Epithelial cell of prostate (primary cell): ENCODE measurements around the gene FJX1.

Experiments
- DNase-seq: peaks from one replicate; pipeline ENCODE4 v3.0.0-alpha.2; 2011; ENCODE audit warnings: low read depth, low spot score
- H3K27ac ChIP-seq: fragments of 450-650 bp; 2 replicates; pipeline ENCODE4 v1.5.1; 2017; ENCODE audit warnings: mild to moderate bottlenecking

Gene FJX1

GRCh38 chr11:35602979-35603378, 15.3 kb upstream of the FJX1 start:
- no peak for DNase-seq
- H3K27ac ChIP-seq: no peak overlapping the region

DNA sequence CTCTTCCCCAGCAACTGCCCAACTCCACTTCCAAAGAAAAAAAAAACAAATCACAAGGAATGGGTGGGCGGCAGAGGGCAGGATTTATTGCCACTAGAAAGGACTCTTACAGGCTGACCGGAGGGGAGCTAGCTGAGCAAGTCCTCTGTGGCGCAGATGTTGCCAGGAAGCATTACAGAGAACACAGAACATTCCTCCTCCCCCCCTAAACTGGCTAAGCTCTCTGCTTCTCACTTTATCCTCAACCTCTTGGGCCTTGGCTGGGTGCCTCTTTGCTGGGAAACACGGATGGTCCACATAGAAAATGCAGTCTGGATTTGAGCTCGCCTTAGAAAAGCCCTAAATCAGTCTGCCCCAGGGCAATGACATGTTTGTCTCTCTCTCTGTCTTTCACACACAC, 12.6 kb upstream of the FJX1 start:
- no peak overlapping the region for H3K27ac ChIP-seq
- no peak for DNase-seq

GRCh38 chr11:35606206-35606605, 12.1 kb upstream of the FJX1 start:
- no peak for DNase-seq

GRCh38 chr11:35608502-35608901, 9.8 kb upstream of the FJX1 start:
- DNase-seq: no peak
- no peak overlapping the region for H3K27ac ChIP-seq

More at GRCh38 chr11:35606206-35606605, 12.1 kb upstream of the FJX1 start:
- no peak overlapping the region for H3K27ac ChIP-seq

DNA sequence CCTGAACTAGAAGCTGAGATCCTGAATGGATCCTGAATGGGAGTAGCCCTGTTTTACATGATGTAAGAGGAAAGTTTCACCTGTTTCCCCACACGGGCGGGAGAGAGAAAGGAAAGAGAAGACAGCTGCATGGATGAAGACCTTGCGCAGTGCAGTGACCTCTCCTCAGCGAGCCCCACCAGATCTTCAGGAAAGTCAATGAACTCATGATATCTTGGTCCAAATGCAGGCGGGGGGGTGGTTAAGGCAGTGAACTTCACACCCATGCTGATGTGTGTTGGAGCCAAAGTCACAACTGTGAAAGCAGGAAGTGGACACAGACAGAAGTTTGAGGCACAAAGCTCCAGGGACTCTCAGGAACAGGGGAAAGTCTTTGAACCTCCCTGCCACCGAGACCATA, 8.6 kb upstream of the FJX1 start:
- no peak overlapping the region for H3K27ac ChIP-seq
- DNase-seq: no peak

- H3K27ac ChIP-seq: no peak overlapping the region
- DNase-seq: no peak
Measured at GRCh38 chr11:35610631-35611030, 7.6 kb upstream of the FJX1 start.

DNA sequence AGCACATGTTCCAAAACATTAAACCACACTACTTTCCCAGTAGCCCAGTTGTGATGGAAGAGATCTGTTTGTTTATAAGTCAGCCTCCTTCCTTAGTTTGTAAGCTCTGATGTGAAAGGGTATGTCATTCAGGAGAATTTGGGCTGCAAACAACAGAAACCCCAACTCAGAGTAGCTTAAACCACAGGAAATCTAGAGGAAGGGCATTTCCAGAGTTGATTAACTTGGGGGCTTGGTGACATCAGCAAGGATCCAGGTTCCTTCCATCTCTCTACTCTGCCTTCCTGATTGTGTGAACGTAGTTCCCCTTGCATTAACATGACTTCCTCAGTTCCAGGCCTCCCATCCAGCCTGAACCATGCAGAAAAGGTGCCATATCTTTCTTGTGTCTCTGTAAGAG, 6.5 kb upstream of the FJX1 start:
- no peak overlapping the region for H3K27ac ChIP-seq
- no peak for DNase-seq

DNA sequence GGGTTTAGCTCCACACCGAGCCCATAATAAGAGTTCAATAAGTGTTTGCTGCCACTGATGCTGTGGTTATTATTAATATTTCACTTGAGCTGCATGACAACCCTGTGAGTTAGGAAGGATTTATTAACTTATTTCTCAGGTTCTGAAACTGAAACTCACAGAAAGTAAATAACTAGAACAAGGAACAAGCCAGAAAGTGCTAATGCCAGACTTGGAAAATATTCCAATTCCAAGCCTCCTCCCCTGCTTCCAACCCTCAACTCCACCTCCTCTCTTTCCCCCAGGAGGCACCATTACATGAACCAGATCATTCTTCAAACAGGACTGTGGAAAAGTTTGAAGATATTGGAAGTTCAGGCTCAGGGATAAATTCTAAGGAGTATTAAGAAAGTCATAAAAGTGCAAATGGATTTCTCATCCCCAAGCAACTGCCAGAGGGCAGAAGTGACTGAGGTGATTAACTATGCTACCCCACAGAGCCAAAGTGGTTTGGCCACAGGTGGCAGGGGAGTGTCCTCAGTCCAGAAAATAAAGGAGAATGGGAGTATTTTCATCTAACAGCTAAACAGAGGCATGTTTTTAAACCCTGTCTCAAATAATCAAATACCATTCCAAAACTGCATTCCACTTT, 3.2 kb upstream of the FJX1 start:
- DNase-seq: no peak
- no peak overlapping the region for H3K27ac ChIP-seq

DNA sequence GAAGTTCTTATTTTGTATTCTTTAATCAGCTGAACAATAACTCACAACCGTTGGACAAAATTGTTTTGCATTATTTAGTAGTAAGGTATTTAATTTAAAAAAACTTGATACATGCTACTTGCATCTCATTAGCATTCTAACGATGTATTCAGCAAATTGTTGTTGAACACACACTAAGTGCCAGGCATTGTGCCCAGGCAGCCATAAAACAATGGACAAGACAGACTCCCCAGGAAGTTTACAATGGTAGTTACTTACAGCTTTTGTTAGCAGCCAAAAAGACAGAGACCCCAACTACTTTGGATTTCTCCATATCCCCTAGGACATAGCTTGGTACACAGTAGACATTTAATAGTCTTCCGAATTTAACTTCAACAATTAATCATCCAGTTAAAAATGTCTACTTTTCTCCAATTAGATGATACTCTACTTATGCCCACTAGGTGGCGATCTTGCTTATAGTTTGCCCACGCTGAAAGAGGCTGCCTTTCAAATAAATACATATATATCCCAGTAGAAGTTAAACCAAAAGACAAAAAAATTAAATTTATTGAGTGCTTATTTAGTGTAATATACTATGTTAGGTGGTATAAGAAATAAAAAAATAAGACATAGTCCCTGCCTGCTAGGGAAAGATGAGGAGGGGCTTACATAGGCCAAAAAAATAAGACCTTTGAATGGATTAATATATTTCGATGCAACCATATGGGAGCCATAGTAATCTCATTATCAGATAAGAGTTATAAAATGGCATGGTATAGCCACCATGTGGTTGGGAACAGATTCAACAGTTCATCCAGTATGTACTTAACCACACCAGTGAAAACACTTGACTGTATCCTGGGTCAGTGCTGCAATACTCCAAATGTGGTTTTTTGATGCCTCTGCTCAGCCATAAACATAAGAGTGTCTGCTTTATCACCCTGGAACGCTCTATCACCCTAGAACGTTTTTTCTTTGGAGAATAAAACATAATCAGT, 2.0 kb upstream of the FJX1 start:
- no peak for DNase-seq
- H3K27ac ChIP-seq: peak overlapping the region; percentile 98

DNA sequence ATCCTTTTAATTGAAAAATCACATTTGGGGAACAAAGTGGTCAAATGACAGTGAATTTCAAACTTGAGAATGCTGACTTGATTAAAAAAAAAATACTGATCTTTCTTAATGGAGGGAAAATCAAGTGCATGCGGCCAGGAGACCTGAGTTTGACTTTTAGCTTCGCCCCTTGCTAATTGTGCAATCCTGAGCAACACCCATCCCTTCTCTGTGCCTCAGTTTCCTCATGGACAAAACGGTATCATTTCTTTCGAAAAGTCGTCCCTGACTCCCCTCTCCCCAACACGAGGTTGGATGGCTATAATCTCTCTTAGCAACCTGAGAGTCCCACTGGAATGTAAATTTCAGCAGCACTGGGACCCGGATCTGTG, 959 bp upstream of the FJX1 start:
- peak overlapping the region; percentile 98 for H3K27ac ChIP-seq
- DNase-seq: no peak

DNA sequence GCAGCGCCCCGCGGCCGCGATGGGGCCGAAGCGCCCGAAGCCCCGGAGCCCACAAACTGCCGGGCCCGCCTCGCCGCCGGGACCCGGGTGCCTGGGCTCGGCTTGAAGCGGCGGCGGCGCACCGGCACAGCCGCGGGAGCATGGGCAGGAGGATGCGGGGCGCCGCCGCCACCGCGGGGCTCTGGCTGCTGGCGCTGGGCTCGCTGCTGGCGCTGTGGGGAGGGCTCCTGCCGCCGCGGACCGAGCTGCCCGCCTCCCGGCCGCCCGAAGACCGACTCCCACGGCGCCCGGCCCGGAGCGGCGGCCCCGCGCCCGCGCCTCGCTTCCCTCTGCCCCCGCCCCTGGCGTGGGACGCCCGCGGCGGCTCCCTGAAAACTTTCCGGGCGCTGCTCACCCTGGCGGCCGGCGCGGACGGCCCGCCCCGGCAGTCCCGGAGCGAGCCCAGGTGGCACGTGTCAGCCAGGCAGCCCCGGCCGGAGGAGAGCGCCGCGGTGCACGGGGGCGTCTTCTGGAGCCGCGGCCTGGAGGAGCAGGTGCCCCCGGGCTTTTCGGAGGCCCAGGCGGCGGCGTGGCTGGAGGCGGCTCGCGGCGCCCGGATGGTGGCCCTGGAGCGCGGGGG, 346 bp downstream of the FJX1 start:
- peak overlapping the region; percentile 98 for H3K27ac ChIP-seq
- no peak for DNase-seq

DNA sequence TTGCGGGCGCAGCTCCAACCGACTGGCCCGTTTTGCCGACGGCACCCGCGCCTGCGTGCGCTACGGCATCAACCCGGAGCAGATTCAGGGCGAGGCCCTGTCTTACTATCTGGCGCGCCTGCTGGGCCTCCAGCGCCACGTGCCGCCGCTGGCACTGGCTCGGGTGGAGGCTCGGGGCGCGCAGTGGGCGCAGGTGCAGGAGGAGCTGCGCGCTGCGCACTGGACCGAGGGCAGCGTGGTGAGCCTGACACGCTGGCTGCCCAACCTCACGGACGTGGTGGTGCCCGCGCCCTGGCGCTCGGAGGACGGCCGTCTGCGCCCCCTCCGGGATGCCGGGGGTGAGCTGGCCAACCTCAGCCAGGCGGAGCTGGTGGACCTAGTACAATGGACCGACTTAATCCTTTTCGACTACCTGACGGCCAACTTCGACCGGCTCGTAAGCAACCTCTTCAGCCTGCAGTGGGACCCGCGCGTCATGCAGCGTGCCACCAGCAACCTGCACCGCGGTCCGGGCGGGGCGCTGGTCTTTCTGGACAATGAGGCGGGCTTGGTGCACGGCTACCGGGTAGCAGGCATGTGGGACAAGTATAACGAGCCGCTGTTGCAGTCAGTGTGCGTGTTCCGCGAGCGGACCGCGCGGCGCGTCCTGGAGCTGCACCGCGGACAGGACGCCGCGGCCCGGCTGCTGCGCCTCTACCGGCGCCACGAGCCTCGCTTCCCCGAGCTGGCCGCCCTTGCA, 1.0 kb downstream of the FJX1 start:
- no peak for DNase-seq
- peak overlapping the region; percentile 98 for H3K27ac ChIP-seq

- H3K27ac ChIP-seq: peak overlapping the region; percentile 98
- no peak for DNase-seq
Measured at GRCh38 chr11:35619855-35620640, 1.8 kb downstream of the FJX1 start.

DNA sequence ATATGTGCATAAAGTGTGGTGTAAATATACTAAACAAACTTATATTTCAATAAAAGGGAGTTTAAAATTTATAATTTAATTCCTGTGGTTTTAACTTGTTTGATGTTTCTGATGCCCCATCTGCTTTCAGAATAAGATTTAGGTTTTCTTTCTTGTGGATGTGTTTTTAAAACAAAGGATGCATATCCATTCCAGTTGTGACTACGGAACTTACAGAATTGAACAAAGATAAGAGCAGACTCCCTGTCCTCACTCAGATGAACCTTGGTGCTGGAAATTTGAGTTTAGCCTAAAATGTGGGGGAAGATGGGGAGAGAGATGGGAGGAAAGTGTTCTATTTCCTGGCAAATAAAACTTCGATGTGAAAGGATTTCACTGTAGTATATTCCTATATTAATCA, 2.5 kb downstream of the FJX1 start:
- H3K27ac ChIP-seq: peak overlapping the region; percentile 98
- no peak for DNase-seq

DNA sequence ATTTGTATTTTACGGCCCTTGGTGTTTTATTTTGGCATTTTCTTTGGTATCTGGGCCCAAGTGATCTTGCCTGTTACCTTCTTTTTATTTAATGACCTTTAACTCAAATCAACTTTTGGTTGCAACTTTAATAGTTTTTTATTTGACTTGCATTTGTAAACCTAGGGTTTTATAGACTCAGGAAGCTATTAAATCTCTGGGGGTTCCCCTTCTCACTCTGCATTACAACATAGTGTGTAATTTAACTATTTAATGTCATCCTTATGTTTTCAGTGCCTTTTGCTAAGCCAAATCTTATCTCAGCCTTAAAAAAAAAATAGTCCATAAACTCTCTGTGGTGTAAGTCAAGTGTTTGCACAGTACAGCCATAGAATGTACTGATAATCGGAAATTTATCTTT, 3.4 kb downstream of the FJX1 start:
- peak overlapping the region; percentile 98 for H3K27ac ChIP-seq
- DNase-seq: no peak

- peak; percentile 62 for DNase-seq
- H3K27ac ChIP-seq: peak overlapping the region; percentile 98
Measured at GRCh38 chr11:35622070-35622469, 3.8 kb downstream of the FJX1 start.

DNA sequence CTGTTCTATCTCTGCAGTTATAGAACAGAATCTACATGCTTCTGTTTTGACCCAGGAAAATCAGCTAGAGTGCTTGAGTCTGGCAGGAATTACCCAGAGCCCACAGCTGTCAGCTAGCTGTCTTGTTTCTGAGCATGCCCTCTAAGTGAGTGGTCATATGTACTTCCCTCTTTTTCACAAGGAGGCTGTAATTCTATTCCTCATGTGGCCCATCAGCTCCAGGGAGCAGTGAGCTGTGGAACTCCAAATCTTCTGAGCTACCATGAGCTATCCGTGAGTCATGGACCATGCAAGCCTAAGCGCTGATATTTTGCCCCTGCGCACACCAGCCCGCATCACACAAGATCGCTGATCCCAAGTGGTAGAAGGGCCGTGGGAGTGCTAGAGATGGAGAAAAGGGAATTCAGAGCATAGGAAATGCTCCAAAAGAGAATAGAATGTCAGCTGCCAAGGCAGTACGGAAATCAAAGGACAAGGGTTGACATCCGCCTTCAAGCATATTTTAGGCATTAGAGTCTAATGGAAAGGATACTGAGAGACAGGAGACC, 5.4 kb downstream of the FJX1 start:
- peak; percentile 60 for DNase-seq
- H3K27ac ChIP-seq: peak overlapping the region; percentile 98

- peak overlapping the region; percentile 98 for H3K27ac ChIP-seq
Measured at GRCh38 chr11:35624316-35624715, 6.1 kb downstream of the FJX1 start.

DNA sequence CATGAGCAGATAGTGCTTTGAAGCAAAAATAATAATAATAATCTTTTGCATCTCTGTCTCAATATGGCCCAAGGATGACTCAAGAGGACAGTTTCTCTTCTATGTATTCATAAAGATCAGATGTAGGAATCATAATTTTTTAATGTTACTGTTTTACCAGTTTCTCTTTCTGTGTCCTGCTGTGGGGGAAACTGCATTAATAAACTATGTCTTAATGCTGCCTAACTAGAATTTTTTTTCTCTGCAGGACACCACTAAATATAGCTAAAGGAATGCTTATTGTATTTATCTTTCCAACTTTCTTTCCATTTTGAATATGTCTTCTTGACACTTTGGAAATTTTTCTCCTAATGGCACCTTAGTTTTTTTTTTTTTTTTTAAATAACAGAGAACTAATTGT, 6.5 kb downstream of the FJX1 start:
- DNase-seq: no peak
- peak overlapping the region; percentile 98 for H3K27ac ChIP-seq

More at GRCh38 chr11:35624316-35624715, 6.1 kb downstream of the FJX1 start:
- DNase-seq: no peak
